Measurements from ENCODE around the gene ZFHX3. TPM values are rescaled to one million over a fixed set of nuclear protein-coding genes. Genes with fewer than 3 reads are reported as not detected.

The ZFHX3 gene
- total and polyA plus RNA-seq, 2 donors (not counting 1 experiment from before 2014, with no cell fraction given), result 0.54 to 6.6 TPM

DNA sequence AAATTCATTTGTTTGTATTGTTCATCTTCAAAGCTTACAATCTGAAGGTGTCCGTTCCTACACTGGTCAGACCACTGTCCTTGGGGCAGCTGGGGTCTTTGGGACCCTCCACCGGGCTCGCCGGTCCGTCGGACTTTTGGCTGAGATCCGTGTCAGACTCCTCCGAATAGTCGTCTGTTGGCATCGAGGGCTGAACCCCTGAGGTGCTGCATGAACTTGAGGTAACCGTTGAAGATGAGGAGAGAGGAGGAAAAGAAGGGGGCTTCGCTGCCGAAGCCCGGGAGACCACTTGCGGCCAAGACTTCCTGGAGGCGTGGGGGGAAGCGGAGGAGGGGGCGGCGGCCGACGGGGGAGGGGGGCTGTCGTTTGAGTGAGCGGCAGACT is 260.8 kb downstream of the ZFHX3 start:
- Mint-ChIP-seq H3K9me3 (ENCODE audit: insufficient read depth) (no peaks in the 10 kb centered on the region), H3K27ac (peak overlapping the region; percentile 76), H3K4me1 (peaks cover 14% of the 10 kb centered on the region), H3K27me3 (peaks cover 4% of the 10 kb centered on the region), H3K4me3 (peak overlapping the region; percentile 94)
- 27% methylated on average over 16 of the region's 23 CpGs for WGBS (ENCODE audit: insufficient coverage)
- ATAC-seq (ENCODE audit: low read depth) (no peak), DNase-seq (no peak)
- Histone ChIP-seq H3K4me2 (replicated peaks; ENCODE audit: low read depth, low read length, poor library complexity, severe bottlenecking) (peak overlapping the region; percentile 82), H3K79me2 (ENCODE audit: control insufficient read depth, insufficient read depth, low read length) (no peaks in the 10 kb centered on the region), H3K9me3 (ENCODE audit: control extremely low read depth in 1 of 3, control insufficient read depth in 2 of 3, insufficient read depth in 1 of 3, low read length in 2 of 3) (peaks cover 0 to 2% (median 0%) of the 10 kb centered on the region in 3 donors), H3K4me1 (ENCODE audit: control insufficient read depth in 2 of 2, insufficient read depth in 2 of 2, low read length in 2 of 2) (peaks cover 3 to 4% of the 10 kb centered on the region in 2 donors), H3K9ac (ENCODE audit: low read length) (peak overlapping the region; percentile 65), H2AFZ (ENCODE audit: insufficient read depth, low read depth, low read length, poor library complexity, severe bottlenecking) (peak overlapping the region; percentile 70), H3K36me3 (replicated peaks in 1 of 2; ENCODE audit: control extremely low read depth in 1 of 2, control insufficient read depth in 1 of 2, extremely low read depth in 1 of 2, insufficient read depth in 2 of 2, low read length in 1 of 2) (no peaks in the 10 kb centered on the region), H3K27ac (ENCODE audit: low read length in 2 of 2) (no peak overlapping the region), H3K4me3 (ENCODE audit: control extremely low read depth in 1 of 5, extremely low read depth in 1 of 5, insufficient read depth in 1 of 5, low read depth in 2 of 5, low read length in 4 of 5) (peak overlapping the region in 4 of 5 experiments; percentile 46 to 74 (median 56)), H3K27me3 (replicated peaks in 1 of 4; ENCODE audit: control extremely low read depth in 1 of 4, control insufficient read depth in 3 of 4, insufficient read depth in 4 of 4, low read length in 3 of 4) (peaks cover 0 to 11% (median 0%) of the 10 kb centered on the region in 4 experiments), H4K20me1 (ENCODE audit: control insufficient read depth, insufficient read depth, low read length, poor library complexity, severe bottlenecking) (no peaks in the 10 kb centered on the region)
- TF ChIP-seq EZH2 (IDR thresholded peaks at IDR 0.05; ENCODE audit: borderline replicate concordance, insufficient read depth, low read depth, low read length, poor library complexity, severe bottlenecking), result no peak
- ChIA-PET POLR2A (no interaction called here), CTCF (interaction anchor here (0.7 to 1.4 kb wide), 3 partner anchors 46 to 1871 kb away, joined by 5 to 8 read pairs (median 8); partner anchors contain the start of gene GLG1)
- intact Hi-C loops (cut with micrococcal nuclease), result loop anchor here (1.0 kb wide), 1 partner anchor 122 kb away; no protein-coding TSS in a partner anchor

- H2AFZ ChIP-seq (ENCODE audit: insufficient read depth, low read depth, low read length, poor library complexity, severe bottlenecking), result no peak overlapping the region
- H3K27ac ChIP-seq (ENCODE audit: low read length in 2 of 2), result no peak overlapping the region
- no peaks in the 10 kb centered on the region for H3K79me2 ChIP-seq (ENCODE audit: control insufficient read depth, insufficient read depth, low read length)
- no peak for TF ChIP-seq EZH2 (IDR thresholded peaks at IDR 0.05; ENCODE audit: borderline replicate concordance, insufficient read depth, low read depth, low read length, poor library complexity, severe bottlenecking)
- TF ChIP-seq, protein P1, sequence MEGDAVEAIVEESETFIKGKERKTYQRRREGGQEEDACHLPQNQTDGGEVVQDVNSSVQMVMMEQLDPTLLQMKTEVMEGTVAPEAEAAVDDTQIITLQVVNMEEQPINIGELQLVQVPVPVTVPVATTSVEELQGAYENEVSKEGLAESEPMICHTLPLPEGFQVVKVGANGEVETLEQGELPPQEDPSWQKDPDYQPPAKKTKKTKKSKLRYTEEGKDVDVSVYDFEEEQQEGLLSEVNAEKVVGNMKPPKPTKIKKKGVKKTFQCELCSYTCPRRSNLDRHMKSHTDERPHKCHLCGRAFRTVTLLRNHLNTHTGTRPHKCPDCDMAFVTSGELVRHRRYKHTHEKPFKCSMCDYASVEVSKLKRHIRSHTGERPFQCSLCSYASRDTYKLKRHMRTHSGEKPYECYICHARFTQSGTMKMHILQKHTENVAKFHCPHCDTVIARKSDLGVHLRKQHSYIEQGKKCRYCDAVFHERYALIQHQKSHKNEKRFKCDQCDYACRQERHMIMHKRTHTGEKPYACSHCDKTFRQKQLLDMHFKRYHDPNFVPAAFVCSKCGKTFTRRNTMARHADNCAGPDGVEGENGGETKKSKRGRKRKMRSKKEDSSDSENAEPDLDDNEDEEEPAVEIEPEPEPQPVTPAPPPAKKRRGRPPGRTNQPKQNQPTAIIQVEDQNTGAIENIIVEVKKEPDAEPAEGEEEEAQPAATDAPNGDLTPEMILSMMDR (IDR thresholded peaks at IDR 0.05), result no peak
- peaks cover 14% of the 10 kb centered on the region for H3K4me1 Mint-ChIP-seq
- intact Hi-C loops (cut with micrococcal nuclease), result loop anchor here (1.0 kb wide), 1 partner anchor 121 kb away; no protein-coding TSS in a partner anchor
- DNase-seq, result no peak
- H3K4me2 ChIP-seq (replicated peaks; ENCODE audit: low read depth, low read length, poor library complexity, severe bottlenecking), result no peak overlapping the region
- H3K9me3 ChIP-seq (ENCODE audit: control extremely low read depth in 1 of 3, control insufficient read depth in 2 of 3, insufficient read depth in 1 of 3, low read length in 2 of 3), result peaks cover 0 to 2% (median 0%) of the 10 kb centered on the region in 3 donors
- peaks cover 4% of the 10 kb centered on the region for H3K27me3 Mint-ChIP-seq
- H3K27me3 ChIP-seq (replicated peaks in 1 of 4; ENCODE audit: control extremely low read depth in 1 of 4, control insufficient read depth in 3 of 4, insufficient read depth in 4 of 4, low read length in 3 of 4), result peaks cover 0 to 11% (median 0%) of the 10 kb centered on the region in 4 experiments
- no peaks in the 10 kb centered on the region for H4K20me1 ChIP-seq (ENCODE audit: control insufficient read depth, insufficient read depth, low read length, poor library complexity, severe bottlenecking)
- no peak overlapping the region for H3K27ac Mint-ChIP-seq
- H3K4me1 ChIP-seq (ENCODE audit: control insufficient read depth in 2 of 2, insufficient read depth in 2 of 2, low read length in 2 of 2), result peaks cover 3 to 4% of the 10 kb centered on the region in 2 donors
- CTCF ChIA-PET, result interaction anchor here (0.7 to 1.4 kb wide), 3 partner anchors 46 to 1872 kb away, joined by 5 to 8 read pairs (median 8); partner anchors contain the start of gene GLG1
- H3K4me3 Mint-ChIP-seq, result peak overlapping the region; percentile 62
- ATAC-seq (ENCODE audit: low read depth), result no peak
- WGBS (ENCODE audit: insufficient coverage), result no CpG with 5 or more reads among the region's 6 CpGs
- H3K9ac ChIP-seq (ENCODE audit: low read length), result no peak overlapping the region
- no peaks in the 10 kb centered on the region for H3K36me3 ChIP-seq (replicated peaks in 1 of 2; ENCODE audit: control extremely low read depth in 1 of 2, control insufficient read depth in 1 of 2, extremely low read depth in 1 of 2, insufficient read depth in 2 of 2, low read length in 1 of 2)
- POLR2A ChIA-PET, result no interaction called here
- no peak overlapping the region for H3K4me3 ChIP-seq (ENCODE audit: control extremely low read depth in 1 of 5, extremely low read depth in 1 of 5, insufficient read depth in 1 of 5, low read depth in 2 of 5, low read length in 4 of 5)
- H3K9me3 Mint-ChIP-seq (ENCODE audit: insufficient read depth), result no peaks in the 10 kb centered on the region
Measured at GRCh38 chr16:72786606-72787005, 261.3 kb downstream of the ZFHX3 start.

Data from B cell (primary cell).